D721Med (cell line): ENCODE data around the gene PARP6.

ENCODE experiments used
- DNase-seq: peaks from one replicate; pipeline ENCODE4 v3.0.0; 2011; ENCODE audit warnings: low spot score; ENCODE audit not compliant: insufficient read length
- FAIRE-seq: peaks from 2 replicates; lab custom pipeline; 2011; peaks lifted over from hg19 to GRCh38; lab: Jason Lieb, UNC
- TF ChIP-seq, protein P1 (sequence below): IDR thresholded peaks from 2 replicates; pipeline ENCODE4 v1.5.1; 2012; ENCODE audit warnings: mild to moderate bottlenecking, control low read depth; ENCODE audit not compliant: insufficient read depth; ENCODE audit errors: missing control alignments

Gene PARP6

DNA sequence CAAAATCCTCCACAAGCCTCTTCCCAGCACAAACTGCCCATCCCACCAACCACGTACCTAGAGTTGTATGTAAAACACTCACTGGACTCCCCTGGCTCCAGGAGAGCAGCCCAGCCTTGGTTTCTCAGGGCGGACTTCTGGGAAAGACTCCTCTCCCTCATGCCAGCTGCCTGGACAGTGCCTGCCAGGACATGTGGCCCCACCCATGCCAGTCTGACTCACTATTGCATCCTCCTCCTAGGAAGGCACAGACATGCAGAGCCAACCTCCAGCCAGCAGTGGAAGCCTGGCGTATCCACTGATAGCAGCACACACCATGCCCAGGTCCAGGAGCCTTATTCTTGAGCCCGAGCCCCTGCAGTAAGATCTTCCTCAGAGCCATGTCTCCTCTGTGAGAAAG is 50.0 kb downstream of the PARP6 start:
- FAIRE-seq (no peak), DNase-seq (no peak)

DNA sequence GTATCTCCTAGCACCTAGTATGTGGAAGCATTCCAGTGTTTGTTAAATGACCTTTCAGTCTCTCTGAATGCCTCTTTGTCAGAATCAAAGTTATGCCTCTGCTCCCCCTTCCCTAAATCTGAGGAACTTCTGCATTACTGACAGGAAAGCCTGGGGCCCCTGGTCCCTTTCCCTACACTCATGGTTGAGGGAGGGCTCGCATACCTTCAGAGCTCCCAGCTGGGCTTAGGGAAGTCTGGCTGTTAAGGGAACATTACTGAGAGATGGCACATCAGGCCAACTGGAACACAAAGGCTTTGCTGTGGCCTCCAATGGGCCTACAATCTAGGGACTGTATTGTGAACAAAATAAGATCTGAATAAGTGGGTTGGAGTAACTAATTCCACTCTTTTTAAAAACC is 51.7 kb downstream of the PARP6 start:
- no peak for DNase-seq
- TF ChIP-seq, protein P1, sequence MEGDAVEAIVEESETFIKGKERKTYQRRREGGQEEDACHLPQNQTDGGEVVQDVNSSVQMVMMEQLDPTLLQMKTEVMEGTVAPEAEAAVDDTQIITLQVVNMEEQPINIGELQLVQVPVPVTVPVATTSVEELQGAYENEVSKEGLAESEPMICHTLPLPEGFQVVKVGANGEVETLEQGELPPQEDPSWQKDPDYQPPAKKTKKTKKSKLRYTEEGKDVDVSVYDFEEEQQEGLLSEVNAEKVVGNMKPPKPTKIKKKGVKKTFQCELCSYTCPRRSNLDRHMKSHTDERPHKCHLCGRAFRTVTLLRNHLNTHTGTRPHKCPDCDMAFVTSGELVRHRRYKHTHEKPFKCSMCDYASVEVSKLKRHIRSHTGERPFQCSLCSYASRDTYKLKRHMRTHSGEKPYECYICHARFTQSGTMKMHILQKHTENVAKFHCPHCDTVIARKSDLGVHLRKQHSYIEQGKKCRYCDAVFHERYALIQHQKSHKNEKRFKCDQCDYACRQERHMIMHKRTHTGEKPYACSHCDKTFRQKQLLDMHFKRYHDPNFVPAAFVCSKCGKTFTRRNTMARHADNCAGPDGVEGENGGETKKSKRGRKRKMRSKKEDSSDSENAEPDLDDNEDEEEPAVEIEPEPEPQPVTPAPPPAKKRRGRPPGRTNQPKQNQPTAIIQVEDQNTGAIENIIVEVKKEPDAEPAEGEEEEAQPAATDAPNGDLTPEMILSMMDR = no peak
- no peak for FAIRE-seq

More for the DNA sequence above, 50.0 kb downstream of the PARP6 start:
- TF ChIP-seq, protein P1 = no peak

DNA sequence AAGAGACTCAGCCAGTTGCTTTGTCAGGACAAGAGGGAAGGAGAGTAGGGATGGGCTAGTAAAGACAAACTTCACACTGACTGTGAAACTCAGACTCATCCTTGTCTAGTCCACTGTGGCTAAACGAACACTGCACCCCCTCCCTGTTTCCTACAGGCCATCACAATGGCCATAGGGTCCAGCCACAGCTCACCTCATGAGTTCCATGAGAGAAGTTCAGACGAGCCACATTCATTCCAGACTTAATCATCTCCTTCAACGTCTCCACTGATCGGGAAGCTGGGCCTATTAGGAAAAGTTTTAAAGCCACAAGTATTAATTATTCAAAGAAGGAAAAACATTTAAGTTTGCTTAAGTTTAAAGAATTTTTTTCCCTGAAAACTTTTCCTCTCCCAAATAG is 55.1 kb downstream of the PARP6 start:
- FAIRE-seq (no peak), DNase-seq (no peak)
- TF ChIP-seq, protein P1 = no peak

DNA sequence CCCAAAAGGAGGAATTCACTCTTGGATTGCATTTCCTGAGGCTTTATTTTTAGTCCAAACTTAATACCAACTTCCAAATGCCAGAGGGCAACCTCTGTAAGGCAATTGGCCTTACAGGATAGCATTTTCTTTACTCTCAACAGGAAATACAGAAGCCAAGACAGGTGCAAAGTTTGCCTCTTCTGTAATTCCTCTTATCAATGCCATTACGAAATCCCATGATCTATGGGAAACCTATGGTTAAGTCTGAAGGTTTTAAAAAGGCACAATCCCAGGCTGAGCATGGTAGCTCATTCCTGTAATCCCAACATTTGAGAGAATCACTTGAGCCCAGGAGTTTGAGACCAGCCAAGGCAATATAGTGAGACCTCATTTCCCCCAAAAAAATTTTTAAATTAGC is 56.3 kb downstream of the PARP6 start:
- TF ChIP-seq, protein P1 = no peak
- FAIRE-seq (no peak), DNase-seq (no peak)

DNA sequence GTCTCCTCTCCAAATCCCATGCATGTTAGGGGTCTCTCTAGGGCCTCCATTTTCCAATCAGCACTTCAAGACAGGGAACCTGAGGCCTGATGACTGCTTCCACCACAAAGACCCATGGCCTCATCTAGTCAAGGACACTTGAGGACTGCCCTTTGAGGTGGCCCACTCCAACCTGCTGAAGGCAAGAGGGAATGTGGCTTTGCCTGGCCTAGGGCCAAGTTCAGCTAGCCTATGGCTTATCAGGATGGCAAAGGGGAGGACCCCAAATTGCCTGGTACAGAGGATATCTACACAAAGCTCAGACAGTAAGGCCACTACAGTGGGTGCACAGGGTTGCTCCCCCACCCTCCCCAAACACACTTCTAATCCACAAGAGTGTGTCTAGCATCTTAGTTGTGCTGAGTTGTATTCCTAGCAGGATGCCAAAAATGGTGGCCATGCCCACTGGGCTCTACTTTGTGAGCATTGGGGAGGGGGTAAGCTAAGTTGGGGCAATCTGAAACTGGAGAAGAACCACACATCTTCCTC is 64.7 kb downstream of the PARP6 start:
- no peak for FAIRE-seq
- no peak for DNase-seq
- TF ChIP-seq, protein P1 = no peak

DNA sequence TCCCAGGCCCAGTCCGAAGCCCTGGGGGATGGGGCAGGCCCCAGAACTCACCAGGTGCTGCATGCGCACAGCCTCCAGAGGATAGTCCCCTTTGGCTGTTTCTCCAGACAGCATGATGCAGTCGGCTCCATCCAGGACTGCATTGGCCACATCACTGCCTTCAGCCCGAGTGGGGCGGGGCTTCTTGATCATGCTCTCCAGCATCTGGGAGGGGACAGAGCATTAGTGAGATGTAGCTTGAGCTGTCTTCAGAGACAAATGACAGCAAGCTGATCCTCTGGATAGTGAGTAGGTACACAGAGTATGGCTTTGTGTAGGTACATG is 65.7 kb downstream of the PARP6 start:
- FAIRE-seq = no peak
- DNase-seq = no peak
- TF ChIP-seq, protein P1 = no peak

DNA sequence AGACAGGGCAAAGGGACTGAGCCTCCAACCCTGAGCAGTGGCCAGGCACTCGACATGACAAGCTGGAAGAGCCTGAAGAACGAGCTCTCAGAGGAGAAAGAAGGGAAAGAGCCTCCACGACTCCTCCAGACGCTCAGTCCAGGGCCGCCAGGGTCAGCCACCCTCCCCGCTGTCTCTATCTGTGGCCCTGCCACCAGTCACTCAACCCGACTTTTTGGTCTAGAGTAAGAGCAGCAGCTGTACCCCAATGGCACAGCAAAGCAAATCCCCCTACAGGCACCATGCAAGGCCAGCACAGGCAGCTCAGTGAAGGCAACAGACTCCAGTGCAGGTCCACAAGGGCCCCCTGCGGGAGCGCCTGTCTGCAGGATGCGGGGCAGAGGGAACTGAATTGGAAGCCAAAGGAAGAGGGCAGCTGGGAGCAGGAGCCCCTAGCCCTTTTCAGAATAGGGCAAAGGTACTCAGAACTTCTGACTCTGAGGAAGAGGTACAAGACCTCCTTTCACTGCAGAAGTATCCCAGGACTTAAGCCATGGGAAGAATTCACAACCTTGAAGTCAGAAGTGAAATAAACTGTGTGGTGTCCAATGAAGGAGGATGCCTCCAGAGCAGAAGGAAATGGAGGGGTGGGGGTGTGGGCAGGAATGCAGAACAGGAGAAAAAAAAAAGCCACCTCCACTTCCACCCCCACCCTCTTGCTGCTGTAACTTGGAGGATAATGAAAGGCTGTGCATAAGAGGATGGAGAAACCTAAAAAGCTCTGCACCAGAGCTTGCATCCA is 66.3 kb downstream of the PARP6 start:
- TF ChIP-seq, protein P1 = no peak
- no peak for DNase-seq
- no peak for FAIRE-seq
